Mesodermal cell (in vitro differentiated cells): ENCODE measurements around the gene ACO2.
"Not testable (repeated sequence)": the region's sequence is repeated elsewhere in the genome, so short reads cannot be mapped to it uniquely, and the experiment has no call there.

Experiments used
- H3K27ac ChIP-seq: 2 replicates; pipeline ENCODE4 v1.7.0; 2013; ENCODE audit warnings: mild to moderate bottlenecking, low read depth, low read length, moderate library complexity; ENCODE audit not compliant: severe bottlenecking
- H3K36me3 ChIP-seq: 2 replicates; pipeline ENCODE4 v1.7.1; 2013; ENCODE audit warnings: mild to moderate bottlenecking, low read length, moderate library complexity; ENCODE audit not compliant: control insufficient read depth, insufficient read depth
- H3K4me1 ChIP-seq: one replicate; pipeline ENCODE4 v1.7.1; 2013; ENCODE audit warnings: mild to moderate bottlenecking, low read length; ENCODE audit not compliant: insufficient read depth, control insufficient read depth, poor library complexity, severe bottlenecking
- H3K4me3 ChIP-seq: 2 replicates; pipeline ENCODE4 v1.7.0; 2013; ENCODE audit warnings: low read length, control low read depth, mild to moderate bottlenecking; ENCODE audit not compliant: insufficient read depth, poor library complexity, severe bottlenecking; ENCODE audit errors: extremely low read depth
- H3K9me3 ChIP-seq: 2 replicates; pipeline ENCODE4 v1.7.1; 2013; ENCODE audit warnings: mild to moderate bottlenecking, low read length, moderate library complexity; ENCODE audit not compliant: control insufficient read depth
- WGBS, 2 experiments: methylation state at CpG; one replicate each; pipeline ENCODE4 v1.1.5; 2013; ENCODE audit warnings: missing lambda C conversion rate in 2 of 2; ENCODE audit not compliant: insufficient coverage in 2 of 2; 5-methylcytosine and 5-hydroxymethylcytosine counted together

The ACO2 gene

DNA sequence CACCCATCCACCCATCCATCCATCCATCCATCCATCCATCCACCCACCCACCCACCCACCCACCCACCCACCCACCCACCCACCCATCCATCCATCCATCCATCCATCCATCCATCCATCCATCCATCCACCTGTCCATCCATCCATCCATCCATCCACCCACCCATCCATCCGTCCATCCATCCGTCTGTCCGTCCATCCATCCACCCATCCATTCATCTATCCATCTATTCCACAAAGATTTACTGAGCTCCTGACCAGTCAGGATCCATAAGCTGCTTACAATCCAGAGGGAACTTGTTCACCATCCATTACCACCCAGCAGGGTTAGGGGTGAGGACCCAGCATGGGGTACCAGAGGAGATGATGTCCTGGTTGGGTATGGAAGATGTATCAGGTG is 103.4 kb downstream of the ACO2 start:
- not testable (repeated sequence) for H3K4me1 ChIP-seq, H3K4me3 ChIP-seq, H3K27ac ChIP-seq, H3K9me3 ChIP-seq
- peaks cover 11% of the 10 kb centered on the region for H3K36me3 ChIP-seq
- 90 to 96% methylated on average over 3 of the region's 3 CpGs for WGBS, 2 experiments

DNA sequence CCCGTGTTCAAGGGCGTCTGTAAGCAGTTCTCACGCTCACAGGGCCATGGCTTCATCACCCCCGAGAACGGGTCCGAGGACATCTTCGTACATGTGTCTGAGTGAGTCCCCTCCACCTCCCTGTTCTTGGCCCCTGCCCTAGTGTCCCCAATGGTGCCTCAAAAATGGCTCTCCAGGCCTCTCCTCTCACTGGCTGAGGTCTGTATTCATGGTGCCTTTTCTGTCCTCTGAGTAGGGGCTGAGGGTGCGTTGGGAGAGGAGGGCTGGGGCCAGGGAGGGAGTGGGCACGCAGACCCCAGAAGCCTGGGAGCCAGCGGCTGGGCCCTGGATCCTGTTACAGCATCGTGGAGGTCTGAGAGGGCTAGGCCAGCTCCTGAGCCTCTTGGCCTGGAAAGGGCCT is 104.8 kb downstream of the ACO2 start:
- H3K27ac ChIP-seq, result no peak overlapping the region
- no peaks in the 10 kb centered on the region for H3K9me3 ChIP-seq
- H3K36me3 ChIP-seq, result peaks cover 15% of the 10 kb centered on the region
- no peak overlapping the region for H3K4me3 ChIP-seq
- peaks cover 1% of the 10 kb centered on the region for H3K4me1 ChIP-seq
- WGBS, 2 experiments, result 95 to 96% methylated on average over 11 of the region's 11 CpGs

DNA sequence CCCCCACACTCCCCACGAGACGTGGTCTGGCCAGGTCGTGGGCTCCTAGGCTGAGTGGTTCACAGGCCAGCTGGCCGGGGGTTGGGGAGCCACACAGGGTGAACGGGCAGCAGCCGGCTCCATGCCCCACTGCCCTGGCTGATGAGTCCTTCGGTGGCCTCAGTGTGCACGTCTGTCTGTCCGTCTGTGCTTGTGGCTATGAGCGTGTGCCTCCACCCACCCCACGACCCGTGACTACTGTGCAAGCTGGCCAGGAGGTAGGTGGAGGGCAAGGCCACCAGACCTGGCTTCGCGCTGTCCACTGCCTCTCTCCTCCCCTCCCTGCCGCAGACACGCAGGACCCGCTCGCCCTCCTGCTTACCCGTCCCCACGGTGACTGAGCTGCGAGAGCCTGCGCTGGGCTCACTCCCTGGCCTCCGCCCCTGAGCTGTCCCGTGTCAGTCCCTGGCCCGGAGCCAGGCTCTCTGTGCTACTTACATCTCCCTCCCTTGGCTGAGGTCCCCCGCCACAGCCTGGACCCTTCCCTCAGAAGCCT is 106.0 kb downstream of the ACO2 start:
- peaks cover 25% of the 10 kb centered on the region for H3K36me3 ChIP-seq
- no peak overlapping the region for H3K27ac ChIP-seq
- WGBS, 2 experiments, result 95% methylated on average over 23 to 26 of the region's 26 CpGs
- H3K4me1 ChIP-seq, result no peaks in the 10 kb centered on the region
- no peaks in the 10 kb centered on the region for H3K9me3 ChIP-seq
- H3K4me3 ChIP-seq, result no peak overlapping the region

DNA sequence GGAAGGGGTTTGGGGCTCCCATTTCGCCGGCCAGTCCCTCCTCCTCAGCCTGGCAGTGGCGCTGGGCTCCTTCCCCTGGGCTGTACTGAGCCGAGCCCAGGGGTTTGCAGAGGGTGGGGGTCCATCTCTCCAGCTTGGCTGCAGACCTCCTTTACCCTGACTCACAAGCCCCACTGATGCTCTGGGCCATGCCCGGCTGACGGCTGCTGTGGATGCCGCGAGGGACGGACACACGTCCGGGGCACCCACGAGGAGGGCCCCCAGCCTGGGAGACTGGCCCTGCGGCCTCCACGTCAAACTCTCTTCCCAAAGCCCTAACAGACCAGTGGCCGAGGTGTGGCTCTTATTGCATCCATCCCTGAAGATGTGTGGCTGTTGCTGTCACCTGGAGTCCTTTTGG is 106.6 kb downstream of the ACO2 start:
- Histone ChIP-seq H3K4me3 (no peak overlapping the region), H3K9me3 (no peaks in the 10 kb centered on the region), H3K4me1 (no peaks in the 10 kb centered on the region), H3K27ac (no peak overlapping the region), H3K36me3 (peaks cover 28% of the 10 kb centered on the region)
- 95 to 96% methylated on average over 11 of the region's 15 CpGs for WGBS, 2 experiments

DNA sequence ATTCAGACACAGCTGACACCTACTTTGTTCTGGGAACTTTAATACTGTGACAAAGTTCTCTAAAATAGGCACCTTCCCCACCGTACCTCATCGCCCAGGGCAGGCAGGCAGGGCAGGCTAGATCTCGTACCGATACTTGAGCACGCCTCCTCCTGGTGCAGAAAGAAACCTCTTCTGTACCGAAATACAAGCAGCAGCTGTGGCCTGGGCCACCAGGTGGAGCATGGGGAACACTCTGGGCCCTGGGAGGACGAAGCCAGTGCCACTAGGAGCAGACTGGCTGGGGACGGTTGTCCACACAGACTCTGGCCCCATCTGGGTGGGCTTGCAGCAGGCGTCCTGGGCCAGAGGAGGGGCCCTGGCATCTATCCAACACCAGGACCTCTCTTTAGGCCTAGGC is 108.0 kb downstream of the ACO2 start:
- 54 to 58% methylated on average over 7 to 9 of the region's 9 CpGs for WGBS, 2 experiments
- Histone ChIP-seq H3K27ac (no peak overlapping the region), H3K9me3 (no peaks in the 10 kb centered on the region), H3K4me3 (no peak overlapping the region), H3K4me1 (no peaks in the 10 kb centered on the region), H3K36me3 (peaks cover 28% of the 10 kb centered on the region)

DNA sequence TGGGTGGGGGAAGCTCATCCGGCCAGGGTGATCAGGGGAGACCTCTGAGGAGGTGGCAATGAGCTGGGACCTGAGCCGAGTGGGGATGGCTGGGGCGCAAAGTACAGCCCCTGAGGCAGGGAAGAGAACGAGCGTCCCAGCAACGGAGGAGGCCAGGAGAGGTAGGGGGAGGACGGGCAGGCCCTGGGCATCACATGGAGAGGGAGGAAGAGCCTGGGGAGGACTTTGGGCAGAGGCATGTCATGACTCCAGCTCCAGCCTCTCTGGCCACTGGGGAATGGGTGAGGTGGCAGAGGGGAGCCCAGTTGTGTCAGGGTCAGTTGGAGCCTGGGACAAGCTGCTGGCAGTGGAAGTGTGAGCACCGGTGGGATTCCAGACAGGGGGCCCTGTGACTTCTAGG is 109.2 kb downstream of the ACO2 start:
- WGBS, 2 experiments, result 90 to 97% methylated on average over 7 to 8 of the region's 8 CpGs
- Histone ChIP-seq H3K4me3 (no peak overlapping the region), H3K36me3 (peaks cover 28% of the 10 kb centered on the region), H3K27ac (no peak overlapping the region), H3K9me3 (no peaks in the 10 kb centered on the region), H3K4me1 (no peaks in the 10 kb centered on the region)
